GM23338 (cell line): ENCODE measurements around the gene MBOAT1. TPM values are rescaled to one million over a fixed set of nuclear protein-coding genes. Genes with fewer than 3 reads are reported as not detected.

Experiments used
- ATAC-seq: fragments of 200-7000 bp; cut with Tn5 transposase; 3 replicates; pipeline ENCODE4 v1.9.1; 2020
- DNase-seq: peaks from one replicate; pipeline ENCODE4 v3.0.0-alpha.2; 2015; ENCODE audit warnings: low spot score
- H2AFZ ChIP-seq: fragments of 200-600 bp; sonication (generic); 2 replicates; pipeline ENCODE4 v1.8.0; 2016; ENCODE audit warnings: antibody characterized with exemption, mild to moderate bottlenecking, moderate library complexity
- H3F3A ChIP-seq: fragments of 200-600 bp; sonication (generic); replicated peaks from 2 replicates; pipeline ENCODE4 v1.8.0; 2017; ENCODE audit warnings: antibody characterized with exemption, mixed run types, low read depth
- H3K27ac ChIP-seq: fragments of 200-600 bp; sonication (generic); 2 replicates; pipeline ENCODE4 v1.6.1; 2016; ENCODE audit warnings: low read depth
- H3K27me3 ChIP-seq: fragments of 200-600 bp; sonication (generic); 2 replicates; pipeline ENCODE4 v1.8.0; 2016; ENCODE audit warnings: mild to moderate bottlenecking, mixed run types, moderate library complexity; ENCODE audit not compliant: insufficient read depth
- H3K36me3 ChIP-seq: fragments of 200-600 bp; sonication (generic); 2 replicates; pipeline ENCODE4 v1.8.0; 2016; ENCODE audit warnings: mild to moderate bottlenecking; ENCODE audit not compliant: insufficient read depth
- H3K4me1 ChIP-seq: fragments of 200-600 bp; sonication (generic); 2 replicates; pipeline ENCODE4 v1.8.0; 2016; ENCODE audit warnings: mild to moderate bottlenecking, moderate library complexity; ENCODE audit not compliant: insufficient read depth
- H3K4me2 ChIP-seq: fragments of 200-600 bp; sonication (generic); 2 replicates; pipeline ENCODE4 v1.7.1; 2017; ENCODE audit warnings: mixed run types
- H3K4me3 ChIP-seq: fragments of 200-600 bp; sonication (generic); 2 replicates; pipeline ENCODE4 v1.6.1; 2016; ENCODE audit warnings: mixed run types
- H3K79me2 ChIP-seq: fragments of 200-600 bp; sonication (generic); replicated peaks from 2 replicates; pipeline ENCODE4 v1.8.0; 2017; ENCODE audit warnings: mild to moderate bottlenecking; ENCODE audit not compliant: insufficient read depth
- H3K9me2 ChIP-seq: fragments of 200-600 bp; sonication (generic); 2 replicates; pipeline ENCODE4 v1.8.0; 2017; ENCODE audit not compliant: insufficient read depth
- H4K20me1 ChIP-seq: fragments of 200-600 bp; sonication (generic); replicated peaks from 2 replicates; pipeline ENCODE4 v1.8.0; 2017; ENCODE audit warnings: mild to moderate bottlenecking; ENCODE audit not compliant: insufficient read depth
- H3K27ac Mint-ChIP-seq: 2 replicates; pipeline ENCODE4 v1.8.0; 2020; ENCODE audit warnings: inconsistent platforms, mild to moderate bottlenecking, moderate library complexity, mixed read lengths
- H3K27me3 Mint-ChIP-seq: 3 replicates; pipeline ENCODE4 v1.8.0; 2022; ENCODE audit warnings: low read depth, mild to moderate bottlenecking, moderate library complexity, mixed read lengths, inconsistent platforms; ENCODE audit not compliant: insufficient read depth, poor library complexity
- H3K36me3 Mint-ChIP-seq: 3 replicates; pipeline ENCODE4 v1.8.0; 2021; ENCODE audit warnings: low read depth, mild to moderate bottlenecking, inconsistent platforms, moderate library complexity, mixed read lengths
- H3K4me1 Mint-ChIP-seq: 3 replicates; pipeline ENCODE4 v1.8.0; 2020; ENCODE audit warnings: mild to moderate bottlenecking, inconsistent platforms, mixed read lengths
- H3K4me3 Mint-ChIP-seq: 3 replicates; pipeline ENCODE4 v1.8.0; 2021; ENCODE audit warnings: moderate library complexity, mild to moderate bottlenecking, inconsistent platforms, mixed read lengths
- H3K9me3 Mint-ChIP-seq: 3 replicates; pipeline ENCODE4 v1.8.0; 2020; ENCODE audit warnings: moderate library complexity, mild to moderate bottlenecking, inconsistent platforms, mixed read lengths
- CREB1 ChIP-seq: fragments of 250-450 bp; sonication (Bioruptor Pico); IDR thresholded peaks from 2 replicates; pipeline ENCODE4 v1.5.0; 2020; ENCODE audit warnings: low read depth, mild to moderate bottlenecking, moderate library complexity
- CTCF ChIP-seq, 2 experiments: fragments of 200-600 bp in 1 of 2; sonication (generic) in 1 of 2; conservative IDR thresholded peaks; 2 replicates each; pipeline versions ENCODE4 v1.5.1 to v1.6.1; 2016 to 2017; ENCODE audit warnings: antibody characterized with exemption in 2 of 2, low read depth in 2 of 2, mild to moderate bottlenecking in 2 of 2, moderate library complexity in 1 of 2
- EZH2 ChIP-seq: fragments of 200-600 bp; sonication (generic); IDR thresholded peaks from one replicate; pipeline ENCODE4 v1.8.0; 2017; ENCODE audit warnings: antibody characterized with exemption, mild to moderate bottlenecking, low read depth; ENCODE audit not compliant: unreplicated experiment
- EZH2phosphoT487 ChIP-seq: fragments of 200-600 bp; sonication (generic); IDR thresholded peaks from one replicate; pipeline ENCODE4 v1.8.1; 2018; ENCODE audit warnings: antibody characterized with exemption; ENCODE audit not compliant: unreplicated experiment
- JUNB ChIP-seq: IDR thresholded peaks from one replicate; pipeline ENCODE4 v1.6.1; 2016; ENCODE audit warnings: antibody characterized with exemption; ENCODE audit not compliant: unreplicated experiment
- NANOG ChIP-seq: IDR thresholded peaks from 2 replicates; pipeline ENCODE4 v1.6.1; 2016; ENCODE audit warnings: antibody characterized with exemption, borderline replicate concordance
- POLR2AphosphoS5 ChIP-seq: IDR thresholded peaks from 2 replicates; pipeline ENCODE4 v1.6.1; 2016; ENCODE audit warnings: antibody characterized with exemption, low read depth
- REST ChIP-seq: IDR thresholded peaks from one replicate; pipeline ENCODE4 v1.6.1; 2018; ENCODE audit warnings: antibody characterized with exemption; ENCODE audit not compliant: unreplicated experiment
- STAT1 ChIP-seq: IDR thresholded peaks from one replicate; pipeline ENCODE4 v1.6.1; 2016; ENCODE audit warnings: antibody characterized with exemption; ENCODE audit not compliant: unreplicated experiment
- ZNF114 ChIP-seq: fragments of 250-450 bp; sonication (Bioruptor Pico); IDR thresholded peaks from 2 replicates; pipeline ENCODE4 v1.5.0; 2020; ENCODE audit warnings: mild to moderate bottlenecking, moderate library complexity
- ZNF331 ChIP-seq: fragments of 250-450 bp; sonication (Bioruptor Pico); IDR thresholded peaks from 2 replicates; pipeline ENCODE4 v1.5.0; 2020; ENCODE audit warnings: low read depth, mild to moderate bottlenecking, moderate library complexity
- polyA plus RNA-seq: library from polyadenylated mRNA; unstranded; fragments of >200 nt; fragmentation: Nextera tagmentation; extraction: Ambion mirVana; gene quantifications from 2 replicates; pipeline ENCODE4 v1.2.1, GENCODE V29; 2016
- total RNA-seq: library from RNA; depleted of rRNA; stranded (reverse); fragments of >200 nt; shearing (Covaris generic); gene quantifications from 2 replicates; pipeline ENCODE4 v1.2.3, GENCODE V29; 2014
- TF ChIP-seq, protein P1 (sequence below): IDR thresholded peaks from 2 replicates; pipeline ENCODE4 v1.6.1; 2016; ENCODE audit warnings: antibody characterized with exemption

Gene MBOAT1
- total and polyA plus RNA-seq, 2 experiments from 2014 or later = 3.8 to 18.6 TPM

DNA sequence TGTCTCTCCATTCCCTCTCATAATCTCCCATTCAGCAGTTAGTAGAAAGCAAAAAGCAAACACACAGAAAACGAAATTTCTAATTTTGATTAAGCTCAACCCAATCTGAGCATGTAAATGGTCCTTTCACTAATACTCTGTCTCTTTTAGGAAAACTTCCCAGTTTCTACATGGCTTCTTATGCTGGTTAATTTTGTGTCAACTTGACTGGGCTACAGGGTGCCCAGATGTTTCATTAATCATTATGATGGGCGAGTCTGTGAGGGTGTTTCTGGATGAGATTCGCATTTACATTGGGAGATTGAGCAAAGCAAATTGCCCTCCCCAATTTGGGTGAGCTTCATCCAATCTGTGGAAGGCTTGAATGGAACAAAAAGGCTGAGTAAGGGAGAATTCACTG is 142.2 kb downstream of the MBOAT1 start:
- H3K27me3 Mint-ChIP-seq = peaks cover 2% of the 10 kb centered on the region
- no peaks in the 10 kb centered on the region for H4K20me1 ChIP-seq
- H3K36me3 ChIP-seq = peaks cover 4% of the 10 kb centered on the region; the same call in 1 of the 2 replicates
- no peaks in the 10 kb centered on the region for H3K79me2 ChIP-seq
- H3K4me1 ChIP-seq = no peaks in the 10 kb centered on the region
- peaks cover 22% of the 10 kb centered on the region for H3K9me3 Mint-ChIP-seq
- ATAC-seq (no peak), DNase-seq (no peak)
- no peak overlapping the region for H3K4me2 ChIP-seq
- H3K27ac Mint-ChIP-seq = no peak overlapping the region
- no peak overlapping the region for H3K27ac ChIP-seq
- H3K4me3 Mint-ChIP-seq = no peak overlapping the region
- TF ChIP-seq CTCF (conservative IDR thresholded peaks at IDR 0.05; ENCODE audit: low read depth in 2 of 2) = no peak
- TF ChIP-seq EZH2phosphoT487 = no peak
- TF ChIP-seq JUNB = no peak
- no peak for TF ChIP-seq EZH2
- TF ChIP-seq, protein P1, sequence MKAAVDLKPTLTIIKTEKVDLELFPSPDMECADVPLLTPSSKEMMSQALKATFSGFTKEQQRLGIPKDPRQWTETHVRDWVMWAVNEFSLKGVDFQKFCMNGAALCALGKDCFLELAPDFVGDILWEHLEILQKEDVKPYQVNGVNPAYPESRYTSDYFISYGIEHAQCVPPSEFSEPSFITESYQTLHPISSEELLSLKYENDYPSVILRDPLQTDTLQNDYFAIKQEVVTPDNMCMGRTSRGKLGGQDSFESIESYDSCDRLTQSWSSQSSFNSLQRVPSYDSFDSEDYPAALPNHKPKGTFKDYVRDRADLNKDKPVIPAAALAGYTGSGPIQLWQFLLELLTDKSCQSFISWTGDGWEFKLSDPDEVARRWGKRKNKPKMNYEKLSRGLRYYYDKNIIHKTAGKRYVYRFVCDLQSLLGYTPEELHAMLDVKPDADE = no peak
- TF ChIP-seq CREB1 (CRISPR knock-in tag) = no peak
- H3K9me2 ChIP-seq = no peaks in the 10 kb centered on the region
- no peak overlapping the region for H2AFZ ChIP-seq
- H3K4me1 Mint-ChIP-seq = no peaks in the 10 kb centered on the region
- no peaks in the 10 kb centered on the region for H3F3A ChIP-seq
- H3K27me3 ChIP-seq = no peaks in the 10 kb centered on the region
- no peak overlapping the region for H3K4me3 ChIP-seq
- H3K36me3 Mint-ChIP-seq = peaks cover 8% of the 10 kb centered on the region; the same call in 2 of the 3 replicates

- no peak overlapping the region for H3K4me3 ChIP-seq
- peaks cover 4% of the 10 kb centered on the region; the same call in 1 of the 2 replicates for H3K36me3 ChIP-seq
- H3K4me3 Mint-ChIP-seq = no peak overlapping the region
- peaks cover 20% of the 10 kb centered on the region for H3K9me3 Mint-ChIP-seq
- H3K4me1 ChIP-seq = no peaks in the 10 kb centered on the region
- no peak overlapping the region for H3K4me2 ChIP-seq
- H3K27me3 Mint-ChIP-seq = peaks cover 2% of the 10 kb centered on the region
- H3K4me1 Mint-ChIP-seq = no peaks in the 10 kb centered on the region
- peaks cover 8% of the 10 kb centered on the region; the same call in 2 of the 3 replicates for H3K36me3 Mint-ChIP-seq
- no peak overlapping the region for H3K27ac ChIP-seq
- H4K20me1 ChIP-seq = no peaks in the 10 kb centered on the region
- no peak overlapping the region for H2AFZ ChIP-seq
- H3K27ac Mint-ChIP-seq = no peak overlapping the region
- no peaks in the 10 kb centered on the region for H3K9me2 ChIP-seq
- no peaks in the 10 kb centered on the region for H3F3A ChIP-seq
- H3K79me2 ChIP-seq = no peaks in the 10 kb centered on the region
- no peak for DNase-seq
- no peaks in the 10 kb centered on the region for H3K27me3 ChIP-seq
- ATAC-seq = no peak
- TF ChIP-seq STAT1 = no peak
- no peak for TF ChIP-seq ZNF114 (CRISPR knock-in tag)
- TF ChIP-seq POLR2AphosphoS5 = no peak
- no peak for TF ChIP-seq JUNB
- no peak for TF ChIP-seq EZH2
- TF ChIP-seq, protein P1 = no peak
- no peak for TF ChIP-seq EZH2phosphoT487
- no peak for TF ChIP-seq CTCF (conservative IDR thresholded peaks at IDR 0.05; ENCODE audit: low read depth in 2 of 2)
- TF ChIP-seq ZNF331 = no peak
- no peak for TF ChIP-seq REST
- no peak for TF ChIP-seq NANOG
These were observed 143.2 kb downstream of the MBOAT1 start for GRCh38 chr6:20069021-20069522.
